Measurements from ENCODE around the gene PCDH10. TPM values are rescaled to one million over a fixed set of nuclear protein-coding genes. Genes with fewer than 3 reads are reported as not detected.

Gene PCDH10
- total RNA-seq, 4 donors from 2014 or later: 0.27 to 18.1 (median 7.0) TPM

DNA sequence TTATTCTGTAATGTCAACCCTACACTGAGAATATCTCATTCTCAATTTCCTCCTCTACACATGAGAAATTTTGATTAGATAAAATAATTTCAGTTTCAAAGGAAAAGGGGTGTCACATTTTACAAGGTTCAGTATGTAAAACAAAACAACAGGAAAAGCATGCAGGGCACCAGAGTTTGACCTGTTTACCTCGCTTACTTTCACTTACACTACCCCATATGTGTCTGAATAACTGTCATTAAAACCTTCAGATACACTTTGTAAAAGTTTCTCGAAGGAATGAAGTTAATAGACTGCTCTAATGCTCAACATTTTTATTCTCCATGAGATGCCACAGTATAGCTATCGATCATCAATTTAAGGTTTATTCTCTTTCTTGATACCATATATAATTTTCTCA is 12.3 kb upstream of the PCDH10 start:
- TF ChIP-seq POLR2A (IDR thresholded peaks at IDR 0.05): no peak
- TF ChIP-seq, protein P1, sequence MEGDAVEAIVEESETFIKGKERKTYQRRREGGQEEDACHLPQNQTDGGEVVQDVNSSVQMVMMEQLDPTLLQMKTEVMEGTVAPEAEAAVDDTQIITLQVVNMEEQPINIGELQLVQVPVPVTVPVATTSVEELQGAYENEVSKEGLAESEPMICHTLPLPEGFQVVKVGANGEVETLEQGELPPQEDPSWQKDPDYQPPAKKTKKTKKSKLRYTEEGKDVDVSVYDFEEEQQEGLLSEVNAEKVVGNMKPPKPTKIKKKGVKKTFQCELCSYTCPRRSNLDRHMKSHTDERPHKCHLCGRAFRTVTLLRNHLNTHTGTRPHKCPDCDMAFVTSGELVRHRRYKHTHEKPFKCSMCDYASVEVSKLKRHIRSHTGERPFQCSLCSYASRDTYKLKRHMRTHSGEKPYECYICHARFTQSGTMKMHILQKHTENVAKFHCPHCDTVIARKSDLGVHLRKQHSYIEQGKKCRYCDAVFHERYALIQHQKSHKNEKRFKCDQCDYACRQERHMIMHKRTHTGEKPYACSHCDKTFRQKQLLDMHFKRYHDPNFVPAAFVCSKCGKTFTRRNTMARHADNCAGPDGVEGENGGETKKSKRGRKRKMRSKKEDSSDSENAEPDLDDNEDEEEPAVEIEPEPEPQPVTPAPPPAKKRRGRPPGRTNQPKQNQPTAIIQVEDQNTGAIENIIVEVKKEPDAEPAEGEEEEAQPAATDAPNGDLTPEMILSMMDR (IDR thresholded peaks at IDR 0.05): no peak
- no peak for TF ChIP-seq POLR2AphosphoS5 (IDR thresholded peaks at IDR 0.05)
- TF ChIP-seq EP300 (IDR thresholded peaks at IDR 0.05): no peak
- 89 to 95% methylated on average over 3 of the region's 3 CpGs for WGBS, 2 donors (ENCODE audit: low coverage in 1 of 2)
- no peaks in the 10 kb centered on the region for H3K36me3 ChIP-seq
- no peak overlapping the region for H3K4me3 ChIP-seq
- H3K27ac ChIP-seq: no peak overlapping the region
- H3K27me3 ChIP-seq: no peaks in the 10 kb centered on the region
- no peak for ATAC-seq
- H3K9me3 ChIP-seq: no peaks in the 10 kb centered on the region
- H3K4me1 ChIP-seq: no peaks in the 10 kb centered on the region

- Histone ChIP-seq H3K36me3 (no peaks in the 10 kb centered on the region), H3K27ac (no peak overlapping the region), H3K4me3 (no peak overlapping the region), H3K9me3 (no peaks in the 10 kb centered on the region), H3K4me1 (no peaks in the 10 kb centered on the region), H3K27me3 (no peaks in the 10 kb centered on the region)
- WGBS, 2 donors (ENCODE audit: low coverage in 1 of 2): 40 to 59% methylated on average over 1 of the region's 1 CpG
- TF ChIP-seq POLR2A (IDR thresholded peaks at IDR 0.05): no peak
- TF ChIP-seq POLR2AphosphoS5 (IDR thresholded peaks at IDR 0.05): no peak
- TF ChIP-seq, protein P1 (IDR thresholded peaks at IDR 0.05): no peak
- no peak for TF ChIP-seq EP300 (IDR thresholded peaks at IDR 0.05)
- no peak for ATAC-seq
Measured at GRCh38 chr4:133137571-133137970, 11.5 kb upstream of the PCDH10 start.

DNA sequence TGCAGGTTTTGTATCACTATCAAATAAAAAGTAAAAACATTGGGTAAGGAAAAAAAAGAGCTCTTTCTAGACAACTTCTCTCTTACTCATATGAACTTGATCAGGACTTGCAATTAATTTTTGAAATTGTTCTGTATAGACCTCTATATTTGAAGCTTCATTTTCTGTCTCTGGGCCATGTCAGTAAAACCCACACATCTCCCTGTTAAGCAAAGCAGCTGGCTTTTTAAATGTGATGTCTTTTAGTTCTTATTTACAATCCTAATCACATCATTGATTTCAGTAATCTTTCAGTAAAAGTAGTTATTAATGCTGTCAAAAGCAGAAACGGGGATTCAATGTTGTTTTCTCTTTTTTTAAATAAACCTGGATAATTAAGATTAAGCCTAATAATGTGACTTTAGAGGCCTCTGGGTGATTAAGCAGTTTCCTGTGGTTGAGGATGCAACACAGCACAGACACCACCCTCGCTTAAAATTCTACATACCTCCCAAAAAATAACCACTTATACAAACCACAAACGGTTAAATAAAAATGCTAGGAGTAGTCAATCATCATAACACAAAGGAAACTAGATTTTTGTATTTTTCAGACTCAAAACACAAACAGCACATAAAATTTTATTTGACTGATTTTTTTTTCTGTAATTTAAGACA is 5.2 kb upstream of the PCDH10 start:
- H3K27me3 ChIP-seq: no peaks in the 10 kb centered on the region
- H3K9me3 ChIP-seq: no peaks in the 10 kb centered on the region
- TF ChIP-seq EP300 (IDR thresholded peaks at IDR 0.05) (no peak), POLR2A (IDR thresholded peaks at IDR 0.05) (no peak), POLR2AphosphoS5 (IDR thresholded peaks at IDR 0.05) (no peak)
- TF ChIP-seq, protein P1 (IDR thresholded peaks at IDR 0.05): no peak
- no peaks in the 10 kb centered on the region for H3K36me3 ChIP-seq
- WGBS, 2 donors (ENCODE audit: low coverage in 1 of 2): 55% methylated on average over 1 to 3 of the region's 3 CpGs
- ATAC-seq: no peak
- peaks cover 0 to 32% (median 3%) of the 10 kb centered on the region in 3 donors for H3K4me1 ChIP-seq
- no peak overlapping the region for H3K27ac ChIP-seq
- H3K4me3 ChIP-seq: no peak overlapping the region

DNA sequence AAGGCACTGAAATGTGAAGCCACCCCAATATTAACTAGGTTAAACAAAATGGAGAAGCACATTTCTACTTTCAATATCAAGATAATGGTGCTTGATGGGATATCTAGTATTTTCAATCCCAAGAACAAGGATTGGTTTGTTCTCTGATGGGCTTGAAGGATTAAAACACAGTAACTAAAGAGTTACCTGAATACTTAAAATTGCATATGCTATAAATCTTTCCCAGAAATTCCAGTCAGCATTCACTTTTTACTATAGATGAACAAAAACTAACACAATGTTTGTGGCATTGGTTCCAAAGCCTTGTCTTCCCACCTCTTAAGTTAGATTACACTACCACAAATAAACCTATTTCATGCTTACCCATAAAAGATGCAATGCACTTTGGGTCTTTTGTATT is 3.9 kb upstream of the PCDH10 start:
- TF ChIP-seq, protein P1 (IDR thresholded peaks at IDR 0.05): no peak
- TF ChIP-seq POLR2AphosphoS5 (IDR thresholded peaks at IDR 0.05): no peak
- no peak for TF ChIP-seq EP300 (IDR thresholded peaks at IDR 0.05)
- TF ChIP-seq POLR2A (IDR thresholded peaks at IDR 0.05): no peak
- no peak for ATAC-seq
- Histone ChIP-seq H3K4me1 (peaks cover 0 to 45% (median 12%) of the 10 kb centered on the region in 3 donors), H3K27ac (no peak overlapping the region), H3K27me3 (peaks cover 4% of the 10 kb centered on the region), H3K9me3 (no peaks in the 10 kb centered on the region), H3K4me3 (no peak overlapping the region), H3K36me3 (no peaks in the 10 kb centered on the region)
